SK-N-SH (cell line): ENCODE results near the gene CIPC. TPM values are rescaled to one million over a fixed set of nuclear protein-coding genes. Genes with fewer than 3 reads are reported as not detected.

Experiments used
- CTCF ChIA-PET: fragments of 300-600, 350-600 bp; formaldehyde crosslinking; extraction: SDS; loops from one replicate; lab custom pipeline; 2021; lab: Yijun Ruan, JAX
- POLR2A ChIA-PET: fragments of 350-600 bp; sonication (Branson Sonifier 250); formaldehyde crosslinking; extraction: SDS; loops from one replicate; lab custom pipeline; 2020; ENCODE audit warnings: antibody characterized with exemption, inconsistent platforms; lab: Yijun Ruan, JAX
- DNase-seq: peaks from one replicate; pipeline ENCODE4 v3.0.0; 2012
- H2AFZ ChIP-seq: fragments of 200-600 bp; sonication (generic); 2 replicates; pipeline ENCODE4 v1.8.1; 2016; ENCODE audit warnings: antibody characterized with exemption, mild to moderate bottlenecking, low read depth
- H3F3A ChIP-seq: fragments of 200-600 bp; sonication (generic); replicated peaks from 2 replicates; pipeline ENCODE3; 2016; ENCODE audit warnings: antibody characterized with exemption, mild to moderate bottlenecking; ENCODE audit not compliant: insufficient read depth
- H3K27ac ChIP-seq, 2 experiments: fragments of 200-500 bp in 1 of 2; fragments of 200-600 bp in 1 of 2; sonication (Bioruptor generic) in 1 of 2; sonication (generic), shearing (Covaris generic) in 1 of 2; 2 replicates each; pipeline versions ENCODE4 v1.5.1 to v1.6.1; 2014 to 2016; ENCODE audit warnings: low read depth in 2 of 2, inconsistent platforms in 1 of 2, low read length in 1 of 2, mild to moderate bottlenecking in 1 of 2, mixed read lengths in 1 of 2
- H3K27me3 ChIP-seq: fragments of 200-600 bp; sonication (generic), shearing (Covaris generic); 2 replicates; pipeline ENCODE4 v1.6.1; 2016; ENCODE audit warnings: mixed run types; ENCODE audit not compliant: insufficient read depth
- H3K36me3 ChIP-seq, 2 experiments: fragments of 200-500 bp in 1 of 2; fragments of 200-600 bp in 1 of 2; sonication (Bioruptor generic) in 1 of 2; sonication (generic) in 1 of 2; replicated peaks in 1 of 2; 2 replicates each; pipeline versions ENCODE3 to v1.5.1; 2014 to 2016; ENCODE audit warnings: low read length in 1 of 2, mild to moderate bottlenecking in 1 of 2; ENCODE audit not compliant: insufficient read depth in 2 of 2, control insufficient read depth in 1 of 2
- H3K4me1 ChIP-seq, 2 experiments: fragments of 200-500 bp in 1 of 2; fragments of 200-600 bp in 1 of 2; sonication (Bioruptor generic) in 1 of 2; sonication (generic), shearing (Covaris generic) in 1 of 2; 2 replicates each; pipeline versions ENCODE4 v1.5.1 to v1.6.1; 2014 to 2016; ENCODE audit warnings: low read depth in 1 of 2, low read length in 1 of 2, mixed run types in 1 of 2; ENCODE audit not compliant: insufficient read depth in 2 of 2, control insufficient read depth in 1 of 2
- H3K4me2 ChIP-seq: fragments of 200-600 bp; sonication (generic), shearing (Covaris generic); 2 replicates; pipeline ENCODE4 v1.6.1; 2017; ENCODE audit warnings: mixed run types
- H3K4me3 ChIP-seq, 2 experiments: fragments of 200-500 bp in 1 of 2; fragments of 200-600 bp in 1 of 2; sonication (Bioruptor generic) in 1 of 2; sonication (generic), shearing (Covaris generic) in 1 of 2; 2 replicates each; pipeline versions ENCODE4 v1.5.1 to v1.8.1; 2014 to 2016; ENCODE audit warnings: low read depth in 2 of 2, inconsistent platforms in 1 of 2, low read length in 1 of 2, mild to moderate bottlenecking in 1 of 2, mixed read lengths in 1 of 2, moderate library complexity in 1 of 2
- H3K79me2 ChIP-seq: fragments of 200-600 bp; sonication (generic); 2 replicates; pipeline ENCODE4 v1.8.1; 2017; ENCODE audit warnings: mild to moderate bottlenecking; ENCODE audit not compliant: insufficient read depth
- H3K9ac ChIP-seq: fragments of 200-600 bp; sonication (generic); 2 replicates; pipeline ENCODE4 v1.6.1; 2017; ENCODE audit warnings: mixed run types
- H3K9me2 ChIP-seq: fragments of 200-600 bp; sonication (generic); 2 replicates; pipeline ENCODE4 v1.6.1; 2017; ENCODE audit warnings: mixed run types
- H3K9me3 ChIP-seq: fragments of 200-600 bp; sonication (generic); 2 replicates; pipeline ENCODE4 v1.6.1; 2017; ENCODE audit warnings: mixed run types, mild to moderate bottlenecking, moderate library complexity
- H4K20me1 ChIP-seq: fragments of 200-600 bp; sonication (generic); 2 replicates; pipeline ENCODE4 v1.6.1; 2017; ENCODE audit warnings: mild to moderate bottlenecking, mixed run types; ENCODE audit not compliant: insufficient read depth
- CHD2 ChIP-seq: fragments of 150-350 bp; IDR thresholded peaks from 2 replicates; pipeline ENCODE4 v1.6.1; 2018; ENCODE audit warnings: low read length; ENCODE audit not compliant: partially characterized antibody
- EZH2phosphoT487 ChIP-seq: fragments of 200-600 bp; sonication (generic); IDR thresholded peaks from 2 replicates; pipeline ENCODE4 v1.6.1; 2017; ENCODE audit warnings: low read depth, mixed run types, mild to moderate bottlenecking, antibody characterized with exemption, moderate library complexity, borderline replicate concordance
- FOSL2 ChIP-seq: IDR thresholded peaks from 2 replicates; pipeline ENCODE4 v1.4.0; 2012; ENCODE audit warnings: low read depth, mild to moderate bottlenecking, moderate library complexity, borderline replicate concordance
- JUND ChIP-seq: IDR thresholded peaks from 2 replicates; pipeline ENCODE4 v1.4.0; 2012
- MEF2A ChIP-seq: IDR thresholded peaks from 2 replicates; pipeline ENCODE4 v1.4.0; 2012; ENCODE audit warnings: low read depth, borderline replicate concordance
- NFIC ChIP-seq: IDR thresholded peaks from 2 replicates; pipeline ENCODE4 v1.4.0; 2012; ENCODE audit warnings: borderline replicate concordance
- NRF1 ChIP-seq: IDR thresholded peaks from 2 replicates; pipeline ENCODE4 v1.6.1; 2012; ENCODE audit warnings: low read depth, mild to moderate bottlenecking, low read length
- POLR2AphosphoS5 ChIP-seq: IDR thresholded peaks from 2 replicates; pipeline ENCODE4 v1.6.1; 2012; ENCODE audit warnings: low read depth, low read length
- RAD21 ChIP-seq: IDR thresholded peaks from 2 replicates; pipeline ENCODE4 v1.6.1; 2012; ENCODE audit warnings: mild to moderate bottlenecking, low read length
- RFX5 ChIP-seq: IDR thresholded peaks from 2 replicates; pipeline ENCODE4 v1.6.1; 2012; ENCODE audit warnings: mild to moderate bottlenecking, improper control_type of control experiment, low read length
- RXRA ChIP-seq: IDR thresholded peaks from 2 replicates; pipeline ENCODE4 v1.4.0; 2012; ENCODE audit warnings: low read depth, mild to moderate bottlenecking, borderline replicate concordance
- SIN3A ChIP-seq: IDR thresholded peaks from 2 replicates; pipeline ENCODE4 v1.6.1; 2012; ENCODE audit warnings: low read depth, mild to moderate bottlenecking, low read length, moderate library complexity, borderline replicate concordance
- SMC3 ChIP-seq: IDR thresholded peaks from 2 replicates; pipeline ENCODE4 v1.6.1; 2012; ENCODE audit warnings: low read depth, low read length, improper control_type of control experiment
- TAF1 ChIP-seq: IDR thresholded peaks from 2 replicates; pipeline ENCODE4 v1.6.1; 2012; ENCODE audit warnings: low read depth, mild to moderate bottlenecking, low read length, moderate library complexity, borderline replicate concordance
- TCF12 ChIP-seq: IDR thresholded peaks from 2 replicates; pipeline ENCODE4 v1.4.0; 2012
- TEAD4 ChIP-seq: IDR thresholded peaks from 2 replicates; pipeline ENCODE4 v1.4.0; 2012; ENCODE audit warnings: mild to moderate bottlenecking, borderline replicate concordance; ENCODE audit not compliant: insufficient read depth
- YY1 ChIP-seq: IDR thresholded peaks from 2 replicates; pipeline ENCODE4 v1.4.0; 2012; ENCODE audit warnings: low read depth, mild to moderate bottlenecking
- WGBS: methylation state at CpG from one replicate; pipeline ENCODE4 v1.1.6; 2017; ENCODE audit warnings: low lambda C conversion rate; 5-methylcytosine and 5-hydroxymethylcytosine counted together
- polyA plus RNA-seq, 3 experiments: library from polyadenylated mRNA; depleted of rRNA; stranded (reverse); fragments of >200 nt; gene quantifications; 2 replicates each; pipeline ENCODE4 v1.2.3, GENCODE V29; 2012
- TF ChIP-seq, protein P1 (sequence below): fragments of 150-350 bp; IDR thresholded peaks from 2 replicates; pipeline ENCODE4 v1.6.1; 2017; ENCODE audit warnings: antibody characterized with exemption, low read length, low read depth, borderline replicate concordance
- TF ChIP-seq, protein P2 (sequence below): fragments of 200-600 bp; sonication (generic); IDR thresholded peaks from 2 replicates; pipeline ENCODE4 v1.6.1; 2017; ENCODE audit warnings: antibody characterized with exemption, mild to moderate bottlenecking, moderate library complexity
- TF ChIP-seq, protein P3 (sequence below): IDR thresholded peaks from 2 replicates; pipeline ENCODE4 v1.4.0; 2012; ENCODE audit warnings: low read depth, borderline replicate concordance
- TF ChIP-seq, protein P4 (sequence below): IDR thresholded peaks from 2 replicates; pipeline ENCODE4 v1.4.0; 2012; ENCODE audit warnings: low read depth, borderline replicate concordance
- TF ChIP-seq, protein P5 (sequence below): IDR thresholded peaks from 2 replicates; pipeline ENCODE4 v1.4.0; 2012; ENCODE audit warnings: low read depth
- TF ChIP-seq, protein P6 (sequence below): IDR thresholded peaks from 2 replicates; pipeline ENCODE4 v1.6.1; 2012; ENCODE audit warnings: mild to moderate bottlenecking, low read depth, low read length, moderate library complexity

CIPC gene
- polyA plus RNA-seq, 1 of the 3 experiments (the other 2 are of a cell fraction) = 6.5 TPM

DNA sequence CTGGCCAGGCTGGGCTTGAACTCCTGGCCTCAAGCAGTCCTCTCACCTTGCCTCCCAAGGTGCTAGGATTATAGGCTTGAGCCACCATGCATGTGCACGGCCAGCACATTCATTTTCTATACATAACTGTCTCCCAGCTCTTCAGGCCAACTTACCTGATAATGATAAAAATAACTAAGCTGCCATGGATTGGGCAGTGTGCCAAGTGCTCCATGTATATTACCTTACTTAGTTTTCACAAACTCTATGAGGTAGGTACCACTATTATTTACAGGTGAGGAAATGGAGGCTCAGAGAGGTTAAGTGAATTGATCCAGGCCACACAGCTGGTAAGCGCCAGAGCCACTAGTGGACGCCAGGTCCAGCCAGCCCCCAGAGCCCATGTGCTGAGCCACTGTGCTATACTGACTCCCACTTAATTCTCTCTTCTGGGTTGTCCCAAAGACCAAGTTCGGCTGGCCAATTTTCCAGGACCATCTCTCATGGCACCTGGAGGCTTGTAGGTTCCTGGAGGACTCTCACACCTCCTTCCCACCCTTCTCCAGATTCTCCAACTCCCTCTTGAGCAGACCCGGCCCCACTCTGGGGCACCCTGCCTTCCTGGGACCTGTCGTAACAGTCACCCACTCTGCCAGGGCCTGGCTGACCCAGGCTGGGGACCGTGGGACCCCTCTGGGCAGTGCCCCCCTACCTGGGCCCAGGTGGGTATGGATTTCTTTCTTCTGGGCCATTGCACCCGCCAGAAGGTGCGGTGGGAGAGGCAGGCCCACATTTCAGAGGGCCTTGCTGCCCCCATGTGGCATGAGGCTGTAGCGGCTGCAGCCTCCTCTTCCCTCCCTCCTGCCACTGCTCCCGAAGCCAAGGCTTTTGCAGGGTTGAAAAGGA, 30.2 kb upstream of the CIPC start:
- Histone ChIP-seq H3F3A (no peaks in the 10 kb centered on the region), H3K9me2 (no peaks in the 10 kb centered on the region), H4K20me1 (no peaks in the 10 kb centered on the region), H3K4me3 (no peak overlapping the region; a peak in 1 of 4 replicates), H3K4me2 (no peak overlapping the region), H3K79me2 (no peaks in the 10 kb centered on the region), H3K9ac (no peak overlapping the region), H3K4me1 (peaks cover 0 to 14% of the 10 kb centered on the region in 2 experiments; a peak in 2 of 4 replicates), H3K36me3 (no peaks in the 10 kb centered on the region), H3K27me3 (no peaks in the 10 kb centered on the region), H3K9me3 (no peaks in the 10 kb centered on the region), H3K27ac (no peak overlapping the region), H2AFZ (no peak overlapping the region)
- DNase-seq = peak; percentile 84
- ChIA-PET CTCF (interaction anchor here (0.7 to 18.3 kb wide), 32 partner anchors 9 to 359 kb away, joined by 3 to 764 read pairs (median 4); partner anchors contain the start of gene ZDHHC22), POLR2A (interaction anchor here (0.6 kb wide), 1 partner anchor 9 kb away, joined by 3 read pairs; no protein-coding TSS in a partner anchor)
- WGBS = 45% methylated on average over 11 of the region's 11 CpGs
- TF ChIP-seq, protein P1, sequence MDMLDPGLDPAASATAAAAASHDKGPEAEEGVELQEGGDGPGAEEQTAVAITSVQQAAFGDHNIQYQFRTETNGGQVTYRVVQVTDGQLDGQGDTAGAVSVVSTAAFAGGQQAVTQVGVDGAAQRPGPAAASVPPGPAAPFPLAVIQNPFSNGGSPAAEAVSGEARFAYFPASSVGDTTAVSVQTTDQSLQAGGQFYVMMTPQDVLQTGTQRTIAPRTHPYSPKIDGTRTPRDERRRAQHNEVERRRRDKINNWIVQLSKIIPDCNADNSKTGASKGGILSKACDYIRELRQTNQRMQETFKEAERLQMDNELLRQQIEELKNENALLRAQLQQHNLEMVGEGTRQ = no peak
- no peak for TF ChIP-seq NRF1
- no peak for TF ChIP-seq RFX5
- peak; percentile 23; the same call in 1 of the 2 replicates for TF ChIP-seq NFIC
- no peak for TF ChIP-seq TAF1
- no peak for TF ChIP-seq RXRA
- TF ChIP-seq, protein P2, sequence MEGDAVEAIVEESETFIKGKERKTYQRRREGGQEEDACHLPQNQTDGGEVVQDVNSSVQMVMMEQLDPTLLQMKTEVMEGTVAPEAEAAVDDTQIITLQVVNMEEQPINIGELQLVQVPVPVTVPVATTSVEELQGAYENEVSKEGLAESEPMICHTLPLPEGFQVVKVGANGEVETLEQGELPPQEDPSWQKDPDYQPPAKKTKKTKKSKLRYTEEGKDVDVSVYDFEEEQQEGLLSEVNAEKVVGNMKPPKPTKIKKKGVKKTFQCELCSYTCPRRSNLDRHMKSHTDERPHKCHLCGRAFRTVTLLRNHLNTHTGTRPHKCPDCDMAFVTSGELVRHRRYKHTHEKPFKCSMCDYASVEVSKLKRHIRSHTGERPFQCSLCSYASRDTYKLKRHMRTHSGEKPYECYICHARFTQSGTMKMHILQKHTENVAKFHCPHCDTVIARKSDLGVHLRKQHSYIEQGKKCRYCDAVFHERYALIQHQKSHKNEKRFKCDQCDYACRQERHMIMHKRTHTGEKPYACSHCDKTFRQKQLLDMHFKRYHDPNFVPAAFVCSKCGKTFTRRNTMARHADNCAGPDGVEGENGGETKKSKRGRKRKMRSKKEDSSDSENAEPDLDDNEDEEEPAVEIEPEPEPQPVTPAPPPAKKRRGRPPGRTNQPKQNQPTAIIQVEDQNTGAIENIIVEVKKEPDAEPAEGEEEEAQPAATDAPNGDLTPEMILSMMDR = peak; percentile 92
- TF ChIP-seq CHD2 = peak; percentile 23
- TF ChIP-seq, protein P3, sequence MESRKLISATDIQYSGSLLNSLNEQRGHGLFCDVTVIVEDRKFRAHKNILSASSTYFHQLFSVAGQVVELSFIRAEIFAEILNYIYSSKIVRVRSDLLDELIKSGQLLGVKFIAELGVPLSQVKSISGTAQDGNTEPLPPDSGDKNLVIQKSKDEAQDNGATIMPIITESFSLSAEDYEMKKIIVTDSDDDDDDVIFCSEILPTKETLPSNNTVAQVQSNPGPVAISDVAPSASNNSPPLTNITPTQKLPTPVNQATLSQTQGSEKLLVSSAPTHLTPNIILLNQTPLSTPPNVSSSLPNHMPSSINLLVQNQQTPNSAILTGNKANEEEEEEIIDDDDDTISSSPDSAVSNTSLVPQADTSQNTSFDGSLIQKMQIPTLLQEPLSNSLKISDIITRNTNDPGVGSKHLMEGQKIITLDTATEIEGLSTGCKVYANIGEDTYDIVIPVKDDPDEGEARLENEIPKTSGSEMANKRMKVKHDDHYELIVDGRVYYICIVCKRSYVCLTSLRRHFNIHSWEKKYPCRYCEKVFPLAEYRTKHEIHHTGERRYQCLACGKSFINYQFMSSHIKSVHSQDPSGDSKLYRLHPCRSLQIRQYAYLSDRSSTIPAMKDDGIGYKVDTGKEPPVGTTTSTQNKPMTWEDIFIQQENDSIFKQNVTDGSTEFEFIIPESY = no peak
- no peak for TF ChIP-seq TCF12
- no peak for TF ChIP-seq YY1
- TF ChIP-seq FOSL2 = no peak
- no peak for TF ChIP-seq TEAD4
- TF ChIP-seq RAD21 = peak; percentile 95
- TF ChIP-seq, protein P4, sequence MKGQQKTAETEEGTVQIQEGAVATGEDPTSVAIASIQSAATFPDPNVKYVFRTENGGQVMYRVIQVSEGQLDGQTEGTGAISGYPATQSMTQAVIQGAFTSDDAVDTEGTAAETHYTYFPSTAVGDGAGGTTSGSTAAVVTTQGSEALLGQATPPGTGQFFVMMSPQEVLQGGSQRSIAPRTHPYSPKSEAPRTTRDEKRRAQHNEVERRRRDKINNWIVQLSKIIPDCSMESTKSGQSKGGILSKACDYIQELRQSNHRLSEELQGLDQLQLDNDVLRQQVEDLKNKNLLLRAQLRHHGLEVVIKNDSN = no peak
- no peak for TF ChIP-seq POLR2AphosphoS5
- TF ChIP-seq SMC3 = peak; percentile 98
- no peak for TF ChIP-seq MEF2A
- TF ChIP-seq, protein P5, sequence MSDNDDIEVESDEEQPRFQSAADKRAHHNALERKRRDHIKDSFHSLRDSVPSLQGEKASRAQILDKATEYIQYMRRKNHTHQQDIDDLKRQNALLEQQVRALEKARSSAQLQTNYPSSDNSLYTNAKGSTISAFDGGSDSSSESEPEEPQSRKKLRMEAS = no peak
- no peak for TF ChIP-seq SIN3A
- TF ChIP-seq, protein P6, sequence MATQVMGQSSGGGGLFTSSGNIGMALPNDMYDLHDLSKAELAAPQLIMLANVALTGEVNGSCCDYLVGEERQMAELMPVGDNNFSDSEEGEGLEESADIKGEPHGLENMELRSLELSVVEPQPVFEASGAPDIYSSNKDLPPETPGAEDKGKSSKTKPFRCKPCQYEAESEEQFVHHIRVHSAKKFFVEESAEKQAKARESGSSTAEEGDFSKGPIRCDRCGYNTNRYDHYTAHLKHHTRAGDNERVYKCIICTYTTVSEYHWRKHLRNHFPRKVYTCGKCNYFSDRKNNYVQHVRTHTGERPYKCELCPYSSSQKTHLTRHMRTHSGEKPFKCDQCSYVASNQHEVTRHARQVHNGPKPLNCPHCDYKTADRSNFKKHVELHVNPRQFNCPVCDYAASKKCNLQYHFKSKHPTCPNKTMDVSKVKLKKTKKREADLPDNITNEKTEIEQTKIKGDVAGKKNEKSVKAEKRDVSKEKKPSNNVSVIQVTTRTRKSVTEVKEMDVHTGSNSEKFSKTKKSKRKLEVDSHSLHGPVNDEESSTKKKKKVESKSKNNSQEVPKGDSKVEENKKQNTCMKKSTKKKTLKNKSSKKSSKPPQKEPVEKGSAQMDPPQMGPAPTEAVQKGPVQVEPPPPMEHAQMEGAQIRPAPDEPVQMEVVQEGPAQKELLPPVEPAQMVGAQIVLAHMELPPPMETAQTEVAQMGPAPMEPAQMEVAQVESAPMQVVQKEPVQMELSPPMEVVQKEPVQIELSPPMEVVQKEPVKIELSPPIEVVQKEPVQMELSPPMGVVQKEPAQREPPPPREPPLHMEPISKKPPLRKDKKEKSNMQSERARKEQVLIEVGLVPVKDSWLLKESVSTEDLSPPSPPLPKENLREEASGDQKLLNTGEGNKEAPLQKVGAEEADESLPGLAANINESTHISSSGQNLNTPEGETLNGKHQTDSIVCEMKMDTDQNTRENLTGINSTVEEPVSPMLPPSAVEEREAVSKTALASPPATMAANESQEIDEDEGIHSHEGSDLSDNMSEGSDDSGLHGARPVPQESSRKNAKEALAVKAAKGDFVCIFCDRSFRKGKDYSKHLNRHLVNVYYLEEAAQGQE = no peak
- no peak for TF ChIP-seq EZH2phosphoT487
- TF ChIP-seq JUND = no peak
